Endothelial cell of umbilical vein (primary cell): ENCODE data around the gene MRPS34. TPM values are rescaled to one million over a fixed set of nuclear protein-coding genes. Genes with fewer than 3 reads are reported as not detected.

Experiments used
- BruUV-seq: library from RNA; stranded (reverse); fragments of 400-500 nt; replicated peaks from 2 replicates; lab custom pipeline; 2021; lab: Mats Ljungman, UMichigan
- CTCF ChIA-PET: fragments of 300-600, 350-600 bp; sonication (Branson Sonifier 250); formaldehyde crosslinking; loops from one replicate; lab custom pipeline; 2021; ENCODE audit warnings: antibody characterized with exemption, inconsistent platforms; lab: Charles Lee
- POLR2A ChIA-PET: fragments of 300-600, 350-600 bp; sonication (Branson Sonifier 250); formaldehyde crosslinking; loops from one replicate; lab custom pipeline; 2021; ENCODE audit warnings: antibody characterized with exemption, inconsistent platforms; lab: Charles Lee
- DNase-seq: peaks from one replicate; pipeline ENCODE4 v3.0.0-alpha.2; 2011; ENCODE audit warnings: low read depth, low spot score
- FAIRE-seq: peaks from 2 replicates; lab custom pipeline; 2011; peaks lifted over from hg19 to GRCh38; lab: Jason Lieb, UNC
- H2AFZ ChIP-seq: 2 replicates; pipeline ENCODE4 v1.6.0; 2012; ENCODE audit warnings: low read depth, low read length, control low read depth, inconsistent platforms
- H3K27ac ChIP-seq: 2 replicates; pipeline ENCODE4 v1.5.1; 2011; ENCODE audit warnings: low read depth, mild to moderate bottlenecking, control low read depth, low read length, moderate library complexity; ENCODE audit not compliant: insufficient read depth
- H3K27me3 ChIP-seq, 2 experiments: 2 replicates each; pipeline versions ENCODE4 v1.6.0 to v1.6.1; 2011; ENCODE audit warnings: low read length in 2 of 2, mixed read lengths in 1 of 2; ENCODE audit not compliant: control insufficient read depth in 2 of 2, insufficient read depth in 2 of 2
- H3K36me3 ChIP-seq, 2 experiments: 2 replicates in 1 of 2; 3 replicates in 1 of 2; pipeline ENCODE4 v1.5.1; 2011; ENCODE audit warnings: low read length in 2 of 2, mild to moderate bottlenecking in 1 of 2, moderate library complexity in 1 of 2; ENCODE audit not compliant: control insufficient read depth in 2 of 2, insufficient read depth in 2 of 2; ENCODE audit errors: extremely low read depth in 1 of 2
- H3K4me1 ChIP-seq: 3 replicates; pipeline ENCODE4 v1.5.1; 2011; ENCODE audit warnings: mild to moderate bottlenecking, low read length; ENCODE audit not compliant: control insufficient read depth, insufficient read depth; ENCODE audit errors: extremely low read depth
- H3K4me2 ChIP-seq: 2 replicates; pipeline ENCODE4 v1.6.1; 2011; ENCODE audit warnings: low read length, control low read depth, mixed read lengths; ENCODE audit not compliant: insufficient read depth
- H3K4me3 ChIP-seq, 3 experiments: fragments of 200-600 bp in 1 of 3; sonication (generic), shearing (Covaris generic) in 1 of 3; replicated peaks in 1 of 3; 2 replicates each; pipeline ENCODE4 v1.5.1; 2011 to 2016; ENCODE audit warnings: control low read depth in 3 of 3, low read length in 3 of 3, mild to moderate bottlenecking in 2 of 3, inconsistent platforms in 1 of 3, low read depth in 1 of 3, moderate library complexity in 1 of 3; ENCODE audit not compliant: insufficient read depth in 1 of 3
- H3K79me2 ChIP-seq: 2 replicates; pipeline ENCODE4 v1.6.0; 2012; ENCODE audit warnings: low read length, inconsistent platforms; ENCODE audit not compliant: control insufficient read depth, insufficient read depth
- H3K9ac ChIP-seq: replicated peaks from 2 replicates; pipeline ENCODE3; 2011; ENCODE audit warnings: low read length, control low read depth; ENCODE audit not compliant: insufficient read depth; ENCODE audit errors: extremely low read depth
- H3K9me1 ChIP-seq: replicated peaks from 3 replicates; pipeline ENCODE4 v1.6.0; 2011; ENCODE audit warnings: mild to moderate bottlenecking, low read length; ENCODE audit not compliant: control insufficient read depth, insufficient read depth; ENCODE audit errors: extremely low read depth
- H3K9me3 ChIP-seq: replicated peaks from 2 replicates; pipeline ENCODE4 v1.5.1; 2012; ENCODE audit warnings: low read length, inconsistent platforms; ENCODE audit not compliant: control insufficient read depth, insufficient read depth
- H4K20me1 ChIP-seq: replicated peaks from 2 replicates; pipeline ENCODE3; 2011; ENCODE audit warnings: mild to moderate bottlenecking, low read length; ENCODE audit not compliant: control insufficient read depth, insufficient read depth; ENCODE audit errors: extremely low read depth
- EZH2 ChIP-seq: IDR thresholded peaks from 2 replicates; pipeline ENCODE4 v1.6.1; 2012; ENCODE audit warnings: borderline replicate concordance, low read depth, mild to moderate bottlenecking, moderate library complexity, low read length, inconsistent platforms; ENCODE audit not compliant: severe bottlenecking
- JUN ChIP-seq: IDR thresholded peaks from 2 replicates; pipeline ENCODE4 v1.6.1; 2011; ENCODE audit warnings: borderline replicate concordance, low read depth; ENCODE audit not compliant: insufficient read length, insufficient read depth
- MYC ChIP-seq: IDR thresholded peaks from one replicate; pipeline ENCODE4 v1.6.1; 2011; ENCODE audit warnings: mild to moderate bottlenecking, low read depth, low read length
- dilution Hi-C: fragments of 300-500 bp; cut with MboI; formaldehyde crosslinking; loops from one replicate; pipeline ENCODE4 v1.15.0; 2019; ENCODE audit warnings: low sequenced_read_pairs; ENCODE audit not compliant: extremely low pct_ligation_motif_present
- intact Hi-C: fragments of 100-400 bp; cut with micrococcal nuclease; formaldehyde crosslinking; loops from one replicate; pipeline ENCODE4 v1.10.0; 2022
- polyA plus RNA-seq, 4 experiments: library from polyadenylated mRNA; depleted of rRNA in 3 of 4; stranded (reverse) in 3 of 4; unstranded in 1 of 4; fragments of >200 nt; gene quantifications; 2 replicates each; pipeline versions ENCODE4 v1.2.1 to v1.2.3, GENCODE V29; 2011 to 2012; ENCODE audit warnings: missing spikeins in 1 of 4
- total RNA-seq: library from RNA; stranded (reverse); gene quantifications from 2 replicates; pipeline ENCODE4 v1.2.3, GENCODE V29; 2021

MRPS34 gene
- total and polyA plus RNA-seq, 2 donors (not counting 3 experiments of a cell fraction or from before 2014, with no cell fraction given), result 82.1 to 102 TPM

DNA sequence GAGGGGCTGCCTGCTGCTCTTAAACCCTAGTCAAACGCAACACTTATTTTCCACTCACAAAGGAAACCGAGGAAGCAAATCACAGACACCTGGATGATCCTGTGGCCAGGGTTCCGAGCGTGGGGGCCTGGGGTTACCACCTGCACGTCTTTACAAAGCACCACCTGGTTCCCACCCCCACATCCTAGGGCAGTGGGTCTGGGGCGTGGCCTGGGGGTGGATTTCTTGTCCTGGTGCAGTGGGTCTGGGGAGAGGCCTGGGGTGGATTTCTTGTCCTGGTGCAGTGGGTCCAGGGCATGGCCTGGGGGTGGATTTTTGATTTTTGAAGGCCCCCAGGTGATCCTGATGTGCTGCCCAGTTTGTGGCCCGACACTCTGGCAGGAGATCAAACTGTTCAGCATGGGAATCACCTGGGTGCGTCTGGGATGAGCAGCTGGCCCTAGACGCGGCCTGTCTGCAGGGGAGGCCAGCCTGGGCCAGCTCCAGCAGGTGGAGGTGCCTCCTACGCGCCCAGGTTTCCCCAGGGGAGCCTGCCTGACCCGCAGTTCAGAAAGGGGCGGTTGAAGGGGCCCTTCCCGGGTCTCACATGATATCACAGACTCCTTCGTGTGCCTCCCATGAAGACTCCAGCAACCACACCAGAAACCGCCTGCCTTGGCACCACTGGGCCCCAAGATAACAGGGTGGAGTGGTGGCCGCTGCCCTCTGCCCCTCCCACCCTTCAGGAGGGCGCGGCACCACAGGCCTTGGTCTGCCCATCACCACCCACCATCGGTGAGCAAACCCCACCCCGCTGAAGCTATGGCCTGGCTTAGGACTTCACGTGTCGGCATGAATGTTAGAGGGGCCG lies 47.4 kb upstream of the MRPS34 start:
- BruUV-seq, result no TSS peak
- Histone ChIP-seq H3K9me3 (no peaks in the 10 kb centered on the region), H3K9ac (no peak overlapping the region), H3K4me1 (peaks cover under 1% of the 10 kb centered on the region), H3K9me1 (no peaks in the 10 kb centered on the region), H3K36me3 (peaks cover 0 to 36% of the 10 kb centered on the region in 2 experiments), H3K4me3 (no peak overlapping the region), H3K27ac (no peak overlapping the region), H3K4me2 (no peak overlapping the region), H3K79me2 (peaks cover under 1% of the 10 kb centered on the region), H2AFZ (no peak overlapping the region), H3K27me3 (no peaks in the 10 kb centered on the region), H4K20me1 (no peaks in the 10 kb centered on the region)
- CTCF ChIA-PET, result no interaction called here
- dilution Hi-C loops (no loop called here), intact Hi-C loops (no loop called here)
- no peak for TF ChIP-seq MYC
- TF ChIP-seq JUN, result no peak
- FAIRE-seq (no peak), DNase-seq (no peak)
- POLR2A ChIA-PET, result no interaction called here

GRCh38 chr16:1819611-1820010 lies 46.7 kb upstream of the MRPS34 start:
- H2AFZ ChIP-seq, result no peak overlapping the region
- H3K9ac ChIP-seq, result no peak overlapping the region
- no peak overlapping the region for H3K27ac ChIP-seq
- FAIRE-seq, result no peak
- no peaks in the 10 kb centered on the region for H3K27me3 ChIP-seq
- no peak overlapping the region for H3K4me3 ChIP-seq
- ChIA-PET POLR2A (no interaction called here), CTCF (no interaction called here)
- DNase-seq, result no peak
- no peak for TF ChIP-seq EZH2
- dilution Hi-C loops, result no loop called here
- no peak overlapping the region for H3K4me2 ChIP-seq
- no peaks in the 10 kb centered on the region for H3K9me1 ChIP-seq
- no peaks in the 10 kb centered on the region for H3K4me1 ChIP-seq
- no peaks in the 10 kb centered on the region for H3K79me2 ChIP-seq
- intact Hi-C loops, result no loop called here
- H3K36me3 ChIP-seq, result peaks cover 0 to 36% of the 10 kb centered on the region in 2 experiments
- H3K9me3 ChIP-seq, result no peaks in the 10 kb centered on the region
- BruUV-seq, result no TSS peak
- no peaks in the 10 kb centered on the region for H4K20me1 ChIP-seq
